B cell (primary cell): ENCODE measurements around the gene FYN. TPM values are rescaled to one million over a fixed set of nuclear protein-coding genes. Genes with fewer than 3 reads are reported as not detected.

ENCODE experiments used
- ATAC-seq: fragments of 200-7000 bp; cut with Tn5 transposase; one replicate; pipeline ENCODE4 v1.10.0; 2021; ENCODE audit warnings: low read depth, mild to moderate bottlenecking, moderate number of reproducible peaks, moderate library complexity
- CTCF ChIA-PET: fragments of 350-600 bp; sonication (Branson Sonifier 250); formaldehyde crosslinking; loops from one replicate; lab custom pipeline; 2021; ENCODE audit warnings: antibody characterized with exemption, inconsistent platforms; lab: Charles Lee
- POLR2A ChIA-PET: fragments of 350-600 bp; sonication (Branson Sonifier 250); formaldehyde crosslinking; loops from one replicate; lab custom pipeline; 2021; ENCODE audit warnings: antibody characterized with exemption; lab: Charles Lee
- DNase-seq: peaks from one replicate; pipeline ENCODE4 v3.0.0; 2013
- H2AFZ ChIP-seq: 2 replicates; pipeline ENCODE4 v1.6.1; 2012; ENCODE audit warnings: mild to moderate bottlenecking, low read depth, low read length; ENCODE audit not compliant: insufficient read depth, poor library complexity, severe bottlenecking
- H3K27ac ChIP-seq, 2 donors: 1 replicate in 1 of 2; 2 replicates in 1 of 2; pipeline ENCODE4 v1.5.1; 2012 to 2013; ENCODE audit warnings: low read length in 2 of 2, mild to moderate bottlenecking in 2 of 2, moderate library complexity in 1 of 2
- H3K27me3 ChIP-seq, 4 experiments: fragments of 200-600 bp in 1 of 4; sonication (generic) in 1 of 4; replicated peaks in 1 of 4; 1 replicate in 2 of 4; 2 replicates in 2 of 4; pipeline versions ENCODE4 v1.6.1 to v1.7.0; 2013 to 2016; ENCODE audit warnings: low read length in 3 of 4, mild to moderate bottlenecking in 2 of 4, mixed read lengths in 1 of 4, moderate library complexity in 1 of 4; ENCODE audit not compliant: insufficient read depth in 4 of 4, control insufficient read depth in 3 of 4; ENCODE audit errors: control extremely low read depth in 1 of 4
- H3K36me3 ChIP-seq, 2 experiments: replicated peaks in 1 of 2; 1 replicate in 1 of 2; 2 replicates in 1 of 2; pipeline versions ENCODE4 v1.6.1 to v1.7.1; 2013; ENCODE audit warnings: low read length in 1 of 2; ENCODE audit not compliant: insufficient read depth in 2 of 2, control insufficient read depth in 1 of 2; ENCODE audit errors: control extremely low read depth in 1 of 2, extremely low read depth in 1 of 2
- H3K4me1 ChIP-seq, 2 donors: fragments of 200-600 bp in 1 of 2; sonication (generic) in 1 of 2; 1 replicate in 1 of 2; 2 replicates in 1 of 2; pipeline versions ENCODE4 v1.5.1 to v1.6.1; 2013 to 2017; ENCODE audit warnings: low read length in 2 of 2; ENCODE audit not compliant: control insufficient read depth in 2 of 2, insufficient read depth in 2 of 2
- H3K4me2 ChIP-seq: replicated peaks from 2 replicates; pipeline ENCODE3; 2012; ENCODE audit warnings: mild to moderate bottlenecking, low read depth, low read length; ENCODE audit not compliant: poor library complexity, severe bottlenecking
- H3K4me3 ChIP-seq, 5 experiments: fragments of 200-600 bp in 1 of 5; sonication (generic) in 1 of 5; 1 replicate in 3 of 5; 2 replicates in 2 of 5; pipeline versions ENCODE4 v1.5.1 to v1.7.0; 2011 to 2016; ENCODE audit warnings: low read length in 4 of 5, mild to moderate bottlenecking in 4 of 5, low read depth in 2 of 5, control low read depth in 1 of 5, moderate library complexity in 1 of 5; ENCODE audit not compliant: insufficient read depth in 1 of 5; ENCODE audit errors: control extremely low read depth in 1 of 5, extremely low read depth in 1 of 5
- H3K79me2 ChIP-seq: fragments of 200-600 bp; sonication (generic); one replicate; pipeline ENCODE4 v1.6.0; 2016; ENCODE audit warnings: low read length; ENCODE audit not compliant: control insufficient read depth, insufficient read depth
- H3K9ac ChIP-seq: fragments of 200-600 bp; sonication (generic); 2 replicates; pipeline ENCODE4 v1.6.1; 2017; ENCODE audit warnings: mild to moderate bottlenecking, low read length, moderate library complexity
- H3K9me3 ChIP-seq, 3 donors: one replicate each; pipeline versions ENCODE4 v1.6.1 to v1.7.1; 2013; ENCODE audit warnings: low read length in 2 of 3; ENCODE audit not compliant: control insufficient read depth in 2 of 3, insufficient read depth in 1 of 3; ENCODE audit errors: control extremely low read depth in 1 of 3
- H4K20me1 ChIP-seq: 2 replicates; pipeline ENCODE4 v1.6.0; 2012; ENCODE audit warnings: mild to moderate bottlenecking, low read length; ENCODE audit not compliant: insufficient read depth, control insufficient read depth, poor library complexity, severe bottlenecking
- H3K27ac Mint-ChIP-seq: one replicate; pipeline ENCODE4 v1.8.0; 2021; ENCODE audit warnings: mixed read lengths
- H3K27me3 Mint-ChIP-seq: one replicate; pipeline ENCODE4 v1.8.0; 2021; ENCODE audit warnings: mixed read lengths
- H3K4me1 Mint-ChIP-seq: one replicate; pipeline ENCODE4 v1.8.0; 2021; ENCODE audit warnings: mixed read lengths
- H3K4me3 Mint-ChIP-seq: one replicate; pipeline ENCODE4 v1.8.0; 2021; ENCODE audit warnings: mixed read lengths
- H3K9me3 Mint-ChIP-seq: one replicate; pipeline ENCODE4 v1.8.0; 2022; ENCODE audit warnings: mixed read lengths; ENCODE audit not compliant: insufficient read depth
- CTCF ChIP-seq: fragments of 200-600 bp; IDR thresholded peaks from one replicate; pipeline ENCODE4 v1.8.0; 2022; ENCODE audit warnings: antibody characterized with exemption, mild to moderate bottlenecking
- EZH2 ChIP-seq: IDR thresholded peaks from 2 replicates; pipeline ENCODE4 v1.6.1; 2012; ENCODE audit warnings: borderline replicate concordance, low read depth, mild to moderate bottlenecking, moderate library complexity, low read length; ENCODE audit not compliant: insufficient read depth, poor library complexity, severe bottlenecking
- WGBS: methylation state at CpG from one replicate; pipeline ENCODE4 v1.1.5; 2013; ENCODE audit warnings: missing lambda C conversion rate; ENCODE audit not compliant: insufficient coverage; 5-methylcytosine and 5-hydroxymethylcytosine counted together
- intact Hi-C: fragments of 100-400 bp; cut with micrococcal nuclease; formaldehyde crosslinking; loops from one replicate; pipeline ENCODE4 v1.10.0; 2022
- polyA plus RNA-seq: library from polyadenylated mRNA; depleted of rRNA; stranded (reverse); fragments of >200 nt; gene quantifications from 2 replicates; pipeline ENCODE4 v1.2.3, GENCODE V29; 2012
- total RNA-seq, 2 donors: library from RNA; stranded (reverse); fragments of 120-200 nt in 1 of 2; gene quantifications; 1 replicate in 1 of 2; 2 replicates in 1 of 2; pipeline versions ENCODE4 v1.2.3 to v1.2.4, GENCODE V29; 2013 to 2022

FYN gene
- total and polyA plus RNA-seq, 2 donors (not counting 1 experiment from before 2014, with no cell fraction given), result 54.1 to 94.0 TPM

GRCh38 chr6:111922454-111923297 lies 49.4 kb upstream of the FYN start:
- H3K4me3 ChIP-seq, result no peak overlapping the region
- no peaks in the 10 kb centered on the region for H3K4me1 ChIP-seq
- H3K27ac ChIP-seq, result no peak overlapping the region
- H3K4me3 Mint-ChIP-seq, result no peak overlapping the region
- no peak for DNase-seq
- H3K27me3 ChIP-seq, result peaks cover 0 to 3% (median 0%) of the 10 kb centered on the region in 4 experiments
- POLR2A ChIA-PET, result no interaction called here
- no peaks in the 10 kb centered on the region for H3K79me2 ChIP-seq
- CTCF ChIA-PET, result no interaction called here
- H3K27me3 Mint-ChIP-seq, result peaks cover 3% of the 10 kb centered on the region
- no peaks in the 10 kb centered on the region for H3K4me1 Mint-ChIP-seq
- no peaks in the 10 kb centered on the region for H4K20me1 ChIP-seq
- no peak for ATAC-seq
- H3K9me3 ChIP-seq, result no peaks in the 10 kb centered on the region
- intact Hi-C loops, result no loop called here
- H2AFZ ChIP-seq, result no peak overlapping the region
- TF ChIP-seq EZH2 (no peak), CTCF (no peak)
- no peak overlapping the region for H3K9ac ChIP-seq
- H3K9me3 Mint-ChIP-seq, result no peaks in the 10 kb centered on the region
- H3K4me2 ChIP-seq, result no peak overlapping the region
- no peak overlapping the region for H3K27ac Mint-ChIP-seq
- no peaks in the 10 kb centered on the region for H3K36me3 ChIP-seq

GRCh38 chr6:111921103-111921502 lies 47.9 kb upstream of the FYN start:
- TF ChIP-seq CTCF (no peak), EZH2 (no peak)
- H3K79me2 ChIP-seq, result no peaks in the 10 kb centered on the region
- H4K20me1 ChIP-seq, result no peaks in the 10 kb centered on the region
- ChIA-PET POLR2A (no interaction called here), CTCF (no interaction called here)
- intact Hi-C loops, result no loop called here
- H2AFZ ChIP-seq, result no peak overlapping the region
- no peak overlapping the region for H3K9ac ChIP-seq
- peaks cover 0 to 3% (median 0%) of the 10 kb centered on the region in 4 experiments for H3K27me3 ChIP-seq
- H3K4me3 ChIP-seq, result no peak overlapping the region
- no peaks in the 10 kb centered on the region for H3K9me3 ChIP-seq
- no peaks in the 10 kb centered on the region for H3K4me1 ChIP-seq
- no CpG with 5 or more reads among the region's 1 CpG for WGBS
- no peaks in the 10 kb centered on the region for H3K4me1 Mint-ChIP-seq
- H3K9me3 Mint-ChIP-seq, result no peaks in the 10 kb centered on the region
- DNase-seq (no peak), ATAC-seq (no peak)
- no peak overlapping the region for H3K4me2 ChIP-seq
- no peak overlapping the region for H3K27ac ChIP-seq
- H3K27me3 Mint-ChIP-seq, result no peaks in the 10 kb centered on the region
- H3K4me3 Mint-ChIP-seq, result no peak overlapping the region
- H3K36me3 ChIP-seq, result no peaks in the 10 kb centered on the region
- H3K27ac Mint-ChIP-seq, result no peak overlapping the region
